GM18517 (cell line): Measurements from ENCODE around the gene RHOT2.

Experiments used
- ATAC-seq: cut with Tn5 transposase; IDR thresholded peaks from one replicate; pipeline ENCODE4 v1.9.1; 2021; ENCODE audit warnings: mild to moderate bottlenecking, moderate library complexity; ENCODE audit not compliant: unreplicated experiment

Gene RHOT2

GRCh38 chr16:667780-668518 is at the start of gene RHOT2:
Gene RHOT2, plus strand, starts transcription at chr16:668132. Its CDS starts 68 bp downstream, at chr16:668200.
- no peak for ATAC-seq

- ATAC-seq, result no peak
These were observed 48.3 kb upstream of the RHOT2 start for GRCh38 chr16:619476-620100.

- ATAC-seq, result no peak
These were observed 47.0 kb upstream of the RHOT2 start for GRCh38 chr16:620700-621525.

GRCh38 chr16:621526-622105 is 46.3 kb upstream of the RHOT2 start:
- no peak for ATAC-seq

- ATAC-seq, result no peak
These were observed 45.0 kb upstream of the RHOT2 start for GRCh38 chr16:622920-623280.

GRCh38 chr16:624526-625070 is 43.3 kb upstream of the RHOT2 start:
- no peak for ATAC-seq

- no peak for ATAC-seq
These were observed 42.6 kb upstream of the RHOT2 start for GRCh38 chr16:625117-625976.

GRCh38 chr16:625977-626765 is 41.8 kb upstream of the RHOT2 start:
- no peak for ATAC-seq

- no peak for ATAC-seq
These were observed 41.0 kb upstream of the RHOT2 start for GRCh38 chr16:626787-627453.

GRCh38 chr16:627454-628239 is 40.3 kb upstream of the RHOT2 start:
- no peak for ATAC-seq

GRCh38 chr16:628321-629061 is 39.4 kb upstream of the RHOT2 start:
- no peak for ATAC-seq

- ATAC-seq, result no peak
These were observed 38.6 kb upstream of the RHOT2 start for GRCh38 chr16:629185-629832.

GRCh38 chr16:629833-630248 is 38.1 kb upstream of the RHOT2 start:
- no peak for ATAC-seq

GRCh38 chr16:630249-630814 is 37.6 kb upstream of the RHOT2 start:
- no peak for ATAC-seq

GRCh38 chr16:630815-631405 is 37.0 kb upstream of the RHOT2 start, which contains the start of gene WFIKKN1:
Gene WFIKKN1, plus strand, starts transcription at chr16:630985. Its CDS starts 269 bp downstream, at chr16:631254.
- ATAC-seq, result no peak

GRCh38 chr16:631808-632358 is 36.0 kb upstream of the RHOT2 start:
- no peak for ATAC-seq
